Suprapubic skin (tissue), 4 donors: Measurements from ENCODE around the gene MPP3. TPM values are rescaled to one million over a fixed set of nuclear protein-coding genes. Genes with fewer than 3 reads are reported as not detected.

ENCODE experiments used
- DNase-seq, 2 donors: peaks; one replicate each; pipeline ENCODE4 v3.0.0-alpha.2; 2019; ENCODE audit warnings: low spot score in 2 of 2
- H3K27ac ChIP-seq: fragments of 200-600 bp; sonication (generic); one replicate; pipeline ENCODE4 v1.5.1; 2019
- H3K27me3 ChIP-seq: fragments of 200-600 bp; sonication (generic); one replicate; pipeline ENCODE4 v1.5.1; 2019
- H3K36me3 ChIP-seq: fragments of 200-600 bp; sonication (generic); one replicate; pipeline ENCODE4 v1.5.1; 2019
- H3K4me1 ChIP-seq: fragments of 200-600 bp; sonication (generic); one replicate; pipeline ENCODE4 v1.5.1; 2019
- H3K4me3 ChIP-seq: fragments of 200-600 bp; sonication (generic); one replicate; pipeline ENCODE4 v1.5.1; 2019; ENCODE audit warnings: mild to moderate bottlenecking
- H3K9me3 ChIP-seq: fragments of 200-600 bp; sonication (generic); one replicate; pipeline ENCODE4 v1.5.1; 2019
- EP300 ChIP-seq: sonication (generic); formaldehyde crosslinking; IDR thresholded peaks from one replicate; pipeline ENCODE4 v1.6.1; 2017; ENCODE audit warnings: antibody characterized with exemption
- POLR2A ChIP-seq, 2 donors: fragments of 450-650 bp; IDR thresholded peaks; one replicate each; pipeline ENCODE4 v1.6.1; 2017; ENCODE audit warnings: antibody characterized with exemption in 2 of 2, mild to moderate bottlenecking in 2 of 2, moderate library complexity in 2 of 2
- POLR2AphosphoS5 ChIP-seq, 3 donors: sonication (generic); formaldehyde crosslinking; IDR thresholded peaks; one replicate each; pipeline ENCODE4 v1.6.1; 2017; ENCODE audit warnings: antibody characterized with exemption in 3 of 3
- WGBS: methylation state at CpG from one replicate; pipeline ENCODE4 v1.1.5; 2018; 5-methylcytosine and 5-hydroxymethylcytosine counted together
- total RNA-seq, 4 donors: library from RNA; depleted of rRNA; stranded (reverse); fragments of >200 nt; gene quantifications; one replicate each; pipeline ENCODE4 v1.1.0, GENCODE V29; 2016
- TF ChIP-seq, protein P1 (sequence below), 2 donors: fragments of 200-600 bp in 1 of 2; fragments of 450-650 bp in 1 of 2; sonication (generic) in 1 of 2; IDR thresholded peaks; one replicate each; pipeline ENCODE4 v1.5.1; 2016 to 2019; ENCODE audit warnings: antibody characterized with exemption in 2 of 2, mild to moderate bottlenecking in 1 of 2, moderate library complexity in 1 of 2

MPP3 gene
- total RNA-seq, 4 donors from 2014 or later = 5.4 to 8.0 (median 5.9) TPM

DNA sequence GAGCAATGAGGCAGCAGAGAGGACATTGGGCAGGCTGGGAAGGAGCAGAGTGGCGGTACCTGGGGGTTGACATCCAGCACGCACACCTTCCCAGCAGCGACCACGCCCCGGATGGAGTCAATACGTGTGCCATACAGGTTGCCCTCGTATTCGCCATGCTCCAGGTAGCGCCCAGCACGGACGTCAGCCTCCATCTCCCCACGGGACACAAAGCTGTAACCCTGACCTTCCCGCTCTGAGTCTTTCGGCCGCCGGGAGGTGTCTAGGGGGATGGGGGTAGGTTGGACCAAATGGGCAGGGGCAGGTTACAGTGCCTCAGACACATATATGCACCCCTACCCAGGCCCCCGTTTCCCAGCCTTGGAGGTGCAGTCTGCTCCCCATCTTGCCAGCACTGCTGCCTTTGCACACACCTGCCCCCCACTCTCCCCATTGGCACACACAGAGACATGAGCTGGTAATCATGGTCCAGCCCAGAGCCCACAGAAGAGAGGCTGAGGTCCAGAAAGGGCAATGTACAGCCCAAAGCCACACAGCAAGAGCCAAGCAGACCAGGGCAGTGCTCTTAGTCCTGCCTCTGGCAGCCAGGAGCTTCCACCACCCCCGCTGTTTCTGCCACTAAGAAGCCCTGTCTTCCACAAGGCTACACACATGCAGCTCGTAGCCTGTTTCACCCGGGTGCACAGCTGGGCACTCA, 46.9 kb upstream of the MPP3 start:
- Histone ChIP-seq H3K27me3 (no peaks in the 10 kb centered on the region), H3K4me3 (no peak overlapping the region), H3K4me1 (peaks cover 7% of the 10 kb centered on the region), H3K9me3 (no peaks in the 10 kb centered on the region), H3K27ac (no peak overlapping the region), H3K36me3 (peaks cover 6% of the 10 kb centered on the region)
- 94% methylated on average over 16 of the region's 20 CpGs for WGBS
- no peak for TF ChIP-seq POLR2AphosphoS5 (IDR thresholded peaks at IDR 0.05)
- TF ChIP-seq, protein P1, sequence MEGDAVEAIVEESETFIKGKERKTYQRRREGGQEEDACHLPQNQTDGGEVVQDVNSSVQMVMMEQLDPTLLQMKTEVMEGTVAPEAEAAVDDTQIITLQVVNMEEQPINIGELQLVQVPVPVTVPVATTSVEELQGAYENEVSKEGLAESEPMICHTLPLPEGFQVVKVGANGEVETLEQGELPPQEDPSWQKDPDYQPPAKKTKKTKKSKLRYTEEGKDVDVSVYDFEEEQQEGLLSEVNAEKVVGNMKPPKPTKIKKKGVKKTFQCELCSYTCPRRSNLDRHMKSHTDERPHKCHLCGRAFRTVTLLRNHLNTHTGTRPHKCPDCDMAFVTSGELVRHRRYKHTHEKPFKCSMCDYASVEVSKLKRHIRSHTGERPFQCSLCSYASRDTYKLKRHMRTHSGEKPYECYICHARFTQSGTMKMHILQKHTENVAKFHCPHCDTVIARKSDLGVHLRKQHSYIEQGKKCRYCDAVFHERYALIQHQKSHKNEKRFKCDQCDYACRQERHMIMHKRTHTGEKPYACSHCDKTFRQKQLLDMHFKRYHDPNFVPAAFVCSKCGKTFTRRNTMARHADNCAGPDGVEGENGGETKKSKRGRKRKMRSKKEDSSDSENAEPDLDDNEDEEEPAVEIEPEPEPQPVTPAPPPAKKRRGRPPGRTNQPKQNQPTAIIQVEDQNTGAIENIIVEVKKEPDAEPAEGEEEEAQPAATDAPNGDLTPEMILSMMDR (IDR thresholded peaks at IDR 0.05) = no peak
- no peak for TF ChIP-seq POLR2A (IDR thresholded peaks at IDR 0.05)
- no peak for TF ChIP-seq EP300
- no peak for DNase-seq

DNA sequence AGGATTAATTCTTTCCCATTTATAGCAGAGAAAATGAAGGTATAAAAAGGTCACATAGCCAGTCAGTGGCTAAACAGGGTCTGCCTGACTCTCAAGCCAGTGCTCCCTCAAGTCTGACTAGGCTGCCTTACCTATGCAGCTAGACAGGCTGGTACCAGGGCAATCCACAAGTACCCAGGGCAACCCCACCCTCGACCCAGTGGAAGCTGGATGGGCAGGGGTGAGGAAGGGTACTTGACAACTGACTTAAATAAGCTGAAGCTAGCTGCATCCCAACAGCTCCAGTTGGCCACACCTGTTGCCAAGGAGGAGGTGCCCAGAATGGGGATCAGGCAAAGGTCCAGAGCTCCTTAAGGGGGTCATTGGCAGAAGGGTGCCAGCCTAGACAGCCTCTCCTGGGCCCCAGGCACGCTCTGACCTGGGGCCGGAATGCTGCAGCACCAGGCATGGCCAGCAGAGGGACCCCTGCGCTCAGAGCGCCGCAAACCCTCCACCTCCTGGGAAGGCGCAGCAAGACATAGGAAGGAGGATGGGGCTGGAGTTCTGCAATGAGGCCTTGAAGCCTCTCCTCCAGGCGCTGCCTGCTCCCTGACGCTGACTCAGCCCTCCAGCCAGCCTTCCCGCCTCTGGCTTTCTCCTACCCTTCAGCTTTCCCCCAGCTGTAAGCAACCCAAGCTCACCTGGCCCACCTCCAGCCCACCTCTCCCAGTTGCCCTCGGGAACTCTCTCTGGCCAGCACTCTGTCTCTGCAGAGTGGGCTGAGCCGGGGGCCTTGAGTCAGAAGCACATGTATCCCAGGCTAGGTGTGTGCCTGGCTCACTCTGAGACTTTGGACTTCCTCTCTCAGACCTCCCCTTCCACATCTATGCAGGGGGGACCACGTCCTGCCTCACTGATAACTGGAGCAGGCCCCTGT, 45.6 kb upstream of the MPP3 start:
- DNase-seq = no peak
- 51% methylated on average over 4 of the region's 13 CpGs for WGBS
- H3K4me1 ChIP-seq = peaks cover 7% of the 10 kb centered on the region
- no peak overlapping the region for H3K27ac ChIP-seq
- H3K9me3 ChIP-seq = no peaks in the 10 kb centered on the region
- no peaks in the 10 kb centered on the region for H3K27me3 ChIP-seq
- peaks cover 6% of the 10 kb centered on the region for H3K36me3 ChIP-seq
- TF ChIP-seq POLR2AphosphoS5 (IDR thresholded peaks at IDR 0.05) = no peak
- TF ChIP-seq EP300 = no peak
- TF ChIP-seq, protein P1 (IDR thresholded peaks at IDR 0.05) = peak; percentile 64 to 99
- no peak for TF ChIP-seq POLR2A (IDR thresholded peaks at IDR 0.05)
- no peak overlapping the region for H3K4me3 ChIP-seq

DNA sequence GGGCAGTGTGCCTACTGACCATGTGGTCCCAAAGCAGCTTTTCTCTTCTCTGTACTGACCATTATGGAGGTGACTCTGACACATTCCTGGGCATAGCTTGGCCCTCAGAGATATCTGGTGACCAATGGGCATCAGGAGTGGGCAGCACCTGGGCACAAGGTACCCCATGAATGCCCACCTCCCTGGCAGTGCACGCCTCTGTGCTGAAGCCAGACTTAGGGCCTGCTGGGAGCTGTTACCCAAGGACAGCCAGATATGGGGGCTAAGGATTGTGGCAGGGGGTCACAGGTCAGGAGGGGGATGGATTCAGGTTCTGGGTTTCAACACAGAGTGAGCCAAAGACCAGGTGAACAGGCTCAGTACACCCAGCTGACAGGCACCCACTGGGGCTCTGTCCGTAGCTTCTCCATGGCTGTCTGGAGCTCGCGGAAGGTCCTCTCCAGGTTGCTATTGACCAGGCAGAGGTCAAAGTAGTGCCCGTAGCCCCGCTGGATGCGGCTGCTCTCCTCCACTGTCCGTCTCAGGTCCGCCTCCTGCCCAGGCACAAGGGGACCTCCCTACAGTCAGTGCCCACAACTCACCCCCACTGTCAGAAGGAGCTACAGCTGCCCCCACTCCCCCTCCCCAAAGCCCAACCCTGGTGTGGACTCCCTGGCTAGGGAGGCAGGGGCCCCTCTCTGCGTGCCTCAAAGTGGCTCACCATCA, 44.7 kb upstream of the MPP3 start:
- Histone ChIP-seq H3K9me3 (no peaks in the 10 kb centered on the region), H3K27me3 (no peaks in the 10 kb centered on the region)
- WGBS = 100% methylated on average over 4 of the region's 10 CpGs

DNA sequence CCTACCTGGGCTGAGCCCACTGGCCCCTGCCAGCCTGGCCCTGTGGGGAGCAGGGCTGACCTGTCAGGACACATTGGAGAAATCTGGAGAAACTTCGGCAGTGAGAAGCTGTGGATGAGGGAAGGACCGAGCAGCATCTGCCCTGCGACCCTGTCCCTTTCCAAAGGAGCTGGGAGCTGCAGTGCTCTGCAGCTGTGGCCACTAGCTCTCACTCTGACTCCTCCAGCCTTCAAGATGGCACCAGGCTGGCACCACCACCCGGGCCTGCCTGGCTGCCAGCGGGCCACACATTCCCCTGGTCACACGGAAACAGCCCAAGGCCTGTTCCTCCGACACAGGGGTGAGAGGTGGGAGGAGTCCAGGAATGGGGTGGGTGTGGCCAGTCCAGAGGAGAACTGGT, 44.1 kb upstream of the MPP3 start:
- Histone ChIP-seq H3K9me3 (no peaks in the 10 kb centered on the region), H3K4me3 (no peak overlapping the region), H3K4me1 (peaks cover 7% of the 10 kb centered on the region), H3K36me3 (peaks cover 3% of the 10 kb centered on the region), H3K27me3 (no peaks in the 10 kb centered on the region), H3K27ac (no peak overlapping the region)
- 77% methylated on average over 5 of the region's 7 CpGs for WGBS
- no peak for DNase-seq
- TF ChIP-seq POLR2AphosphoS5 (IDR thresholded peaks at IDR 0.05) (no peak), POLR2A (IDR thresholded peaks at IDR 0.05) (no peak), EP300 (no peak)
- TF ChIP-seq, protein P1 (IDR thresholded peaks at IDR 0.05) = no peak

More for the DNA sequence above, 44.7 kb upstream of the MPP3 start:
- DNase-seq = no peak
- Histone ChIP-seq H3K27ac (no peak overlapping the region), H3K36me3 (peaks cover 6% of the 10 kb centered on the region), H3K4me1 (peaks cover 7% of the 10 kb centered on the region), H3K4me3 (no peak overlapping the region)
- TF ChIP-seq, protein P1 (IDR thresholded peaks at IDR 0.05) = no peak
- no peak for TF ChIP-seq POLR2AphosphoS5 (IDR thresholded peaks at IDR 0.05)
- no peak for TF ChIP-seq POLR2A (IDR thresholded peaks at IDR 0.05)
- no peak for TF ChIP-seq EP300
